ENCODE results near the gene LAMP1. TPM values are rescaled to one million over a fixed set of nuclear protein-coding genes. Genes with fewer than 3 reads are reported as not detected.
"Not testable (repeated sequence)": the region's sequence is repeated elsewhere in the genome, so short reads cannot be mapped to it uniquely, and the experiment has no call there.

Gene LAMP1
- total RNA-seq, 1 experiment from 2014 or later: 29.7 TPM

- no peaks in the 10 kb centered on the region for H3K4me1 ChIP-seq (ENCODE audit: low read length)
- H3K9me3 ChIP-seq (ENCODE audit: low read length): no peaks in the 10 kb centered on the region
- H2AFZ ChIP-seq (ENCODE audit: low read length): no peak overlapping the region
- no peak overlapping the region for H3K4me2 ChIP-seq (ENCODE audit: low read depth, low read length, poor library complexity, severe bottlenecking)
- no peak overlapping the region for H3K9ac ChIP-seq (ENCODE audit: low read length)
- DNase-seq: no peak
- no peaks in the 10 kb centered on the region for H3K36me3 ChIP-seq (ENCODE audit: insufficient read depth, low read length)
- no peaks in the 10 kb centered on the region for H3K9me2 ChIP-seq (replicated peaks; ENCODE audit: insufficient read depth, low read length)
- no peaks in the 10 kb centered on the region for H4K20me1 ChIP-seq (ENCODE audit: insufficient read depth, low read depth, low read length)
- no peaks in the 10 kb centered on the region for H3K27me3 ChIP-seq (ENCODE audit: low read length)
- no peaks in the 10 kb centered on the region for H3K79me2 ChIP-seq (ENCODE audit: low read length)
- no peak overlapping the region for H3K27ac ChIP-seq (ENCODE audit: low read length)
- H3K4me3 ChIP-seq (ENCODE audit: low read length): no peak overlapping the region
These were observed 40.9 kb downstream of the LAMP1 start for GRCh38 chr13:113337976-113338375.

GRCh38 chr13:113338451-113338850, 41.4 kb downstream of the LAMP1 start:
- no peaks in the 10 kb centered on the region for H3K9me2 ChIP-seq (replicated peaks; ENCODE audit: insufficient read depth, low read length)
- H2AFZ ChIP-seq (ENCODE audit: low read length): no peak overlapping the region
- H4K20me1 ChIP-seq (ENCODE audit: insufficient read depth, low read depth, low read length): no peaks in the 10 kb centered on the region
- H3K27ac ChIP-seq (ENCODE audit: low read length): no peak overlapping the region
- no peaks in the 10 kb centered on the region for H3K4me1 ChIP-seq (ENCODE audit: low read length)
- no peaks in the 10 kb centered on the region for H3K36me3 ChIP-seq (ENCODE audit: insufficient read depth, low read length)
- no peak overlapping the region for H3K9ac ChIP-seq (ENCODE audit: low read length)
- no peak for DNase-seq
- H3K27me3 ChIP-seq (ENCODE audit: low read length): no peaks in the 10 kb centered on the region
- H3K79me2 ChIP-seq (ENCODE audit: low read length): no peaks in the 10 kb centered on the region
- no peak overlapping the region for H3K4me3 ChIP-seq (ENCODE audit: low read length)
- no peak overlapping the region for H3K4me2 ChIP-seq (ENCODE audit: low read depth, low read length, poor library complexity, severe bottlenecking)
- H3K9me3 ChIP-seq (ENCODE audit: low read length): no peaks in the 10 kb centered on the region

- Histone ChIP-seq H3K9ac (ENCODE audit: low read length) (no peak overlapping the region), H3K9me2 (replicated peaks; ENCODE audit: insufficient read depth, low read length) (no peaks in the 10 kb centered on the region), H3K4me2 (ENCODE audit: low read depth, low read length, poor library complexity, severe bottlenecking) (no peak overlapping the region), H2AFZ (ENCODE audit: low read length) (no peak overlapping the region), H3K79me2 (ENCODE audit: low read length) (no peaks in the 10 kb centered on the region), H3K36me3 (ENCODE audit: insufficient read depth, low read length) (no peaks in the 10 kb centered on the region), H3K9me3 (ENCODE audit: low read length) (no peaks in the 10 kb centered on the region), H4K20me1 (ENCODE audit: insufficient read depth, low read depth, low read length) (no peaks in the 10 kb centered on the region), H3K27me3 (ENCODE audit: low read length) (no peaks in the 10 kb centered on the region), H3K27ac (ENCODE audit: low read length) (no peak overlapping the region), H3K4me1 (ENCODE audit: low read length) (no peaks in the 10 kb centered on the region), H3K4me3 (ENCODE audit: low read length) (no peak overlapping the region)
- DNase-seq: no peak
These were observed 46.0 kb downstream of the LAMP1 start for GRCh38 chr13:113342820-113343691.

GRCh38 chr13:113343692-113343968, 46.6 kb downstream of the LAMP1 start:
- H3K9me2 ChIP-seq (replicated peaks; ENCODE audit: insufficient read depth, low read length): no peaks in the 10 kb centered on the region
- no peaks in the 10 kb centered on the region for H3K36me3 ChIP-seq (ENCODE audit: insufficient read depth, low read length)
- no peak overlapping the region for H3K4me3 ChIP-seq (ENCODE audit: low read length)
- no peak overlapping the region for H3K27ac ChIP-seq (ENCODE audit: low read length)
- H3K4me1 ChIP-seq (ENCODE audit: low read length): no peaks in the 10 kb centered on the region
- no peaks in the 10 kb centered on the region for H4K20me1 ChIP-seq (ENCODE audit: insufficient read depth, low read depth, low read length)
- H3K9me3 ChIP-seq (ENCODE audit: low read length): no peaks in the 10 kb centered on the region
- H2AFZ ChIP-seq (ENCODE audit: low read length): no peak overlapping the region
- H3K79me2 ChIP-seq (ENCODE audit: low read length): no peaks in the 10 kb centered on the region
- no peak overlapping the region for H3K4me2 ChIP-seq (ENCODE audit: low read depth, low read length, poor library complexity, severe bottlenecking)
- DNase-seq: no peak
- H3K9ac ChIP-seq (ENCODE audit: low read length): no peak overlapping the region
- H3K27me3 ChIP-seq (ENCODE audit: low read length): no peaks in the 10 kb centered on the region

GRCh38 chr13:113345486-113345885, 48.4 kb downstream of the LAMP1 start:
- H3K9ac ChIP-seq (ENCODE audit: low read length): no peak overlapping the region
- DNase-seq: no peak
- no peak overlapping the region for H3K4me2 ChIP-seq (ENCODE audit: low read depth, low read length, poor library complexity, severe bottlenecking)
- no peak overlapping the region for H2AFZ ChIP-seq (ENCODE audit: low read length)
- H3K9me2 ChIP-seq (replicated peaks; ENCODE audit: insufficient read depth, low read length): no peaks in the 10 kb centered on the region
- no peak overlapping the region for H3K4me3 ChIP-seq (ENCODE audit: low read length)
- H3K9me3 ChIP-seq (ENCODE audit: low read length): no peaks in the 10 kb centered on the region
- H3K79me2 ChIP-seq (ENCODE audit: low read length): no peaks in the 10 kb centered on the region
- no peaks in the 10 kb centered on the region for H3K4me1 ChIP-seq (ENCODE audit: low read length)
- H3K27ac ChIP-seq (ENCODE audit: low read length): no peak overlapping the region
- no peaks in the 10 kb centered on the region for H3K36me3 ChIP-seq (ENCODE audit: insufficient read depth, low read length)
- no peaks in the 10 kb centered on the region for H3K27me3 ChIP-seq (ENCODE audit: low read length)
- H4K20me1 ChIP-seq (ENCODE audit: insufficient read depth, low read depth, low read length): no peaks in the 10 kb centered on the region

GRCh38 chr13:113347736-113348225, 50.7 kb downstream of the LAMP1 start:
- H3K4me1 ChIP-seq (ENCODE audit: low read length); H3K9me3 ChIP-seq (ENCODE audit: low read length); H3K27ac ChIP-seq (ENCODE audit: low read length); DNase-seq; H3K36me3 ChIP-seq (ENCODE audit: insufficient read depth, low read length); H2AFZ ChIP-seq (ENCODE audit: low read length); H3K79me2 ChIP-seq (ENCODE audit: low read length); H3K27me3 ChIP-seq (ENCODE audit: low read length); H3K4me2 ChIP-seq (ENCODE audit: low read depth, low read length, poor library complexity, severe bottlenecking); H3K9me2 ChIP-seq (replicated peaks; ENCODE audit: insufficient read depth, low read length); H3K4me3 ChIP-seq (ENCODE audit: low read length); H3K9ac ChIP-seq (ENCODE audit: low read length); H4K20me1 ChIP-seq (ENCODE audit: insufficient read depth, low read depth, low read length): not testable (repeated sequence)

GRCh38 chr13:113348591-113348990, 51.6 kb downstream of the LAMP1 start:
- Histone ChIP-seq H2AFZ (ENCODE audit: low read length) (no peak overlapping the region), H3K9me2 (replicated peaks; ENCODE audit: insufficient read depth, low read length) (no peaks in the 10 kb centered on the region), H3K4me1 (ENCODE audit: low read length) (no peaks in the 10 kb centered on the region), H3K4me2 (ENCODE audit: low read depth, low read length, poor library complexity, severe bottlenecking) (no peak overlapping the region), H3K79me2 (ENCODE audit: low read length) (no peaks in the 10 kb centered on the region), H3K27ac (ENCODE audit: low read length) (no peak overlapping the region), H3K4me3 (ENCODE audit: low read length) (no peak overlapping the region), H3K27me3 (ENCODE audit: low read length) (no peaks in the 10 kb centered on the region), H3K36me3 (ENCODE audit: insufficient read depth, low read length) (no peaks in the 10 kb centered on the region), H3K9ac (ENCODE audit: low read length) (no peak overlapping the region), H3K9me3 (ENCODE audit: low read length) (no peaks in the 10 kb centered on the region), H4K20me1 (ENCODE audit: insufficient read depth, low read depth, low read length) (no peaks in the 10 kb centered on the region)
- no peak for DNase-seq

- H3K9me3 ChIP-seq (ENCODE audit: low read length): no peaks in the 10 kb centered on the region
- no peak overlapping the region for H3K27ac ChIP-seq (ENCODE audit: low read length)
These were observed 52.0 kb downstream of the LAMP1 start for GRCh38 chr13:113349050-113349449.

More at GRCh38 chr13:113349050-113349449, 52.0 kb downstream of the LAMP1 start:
- Histone ChIP-seq H3K4me3 (ENCODE audit: low read length) (no peak overlapping the region), H3K9me2 (replicated peaks; ENCODE audit: insufficient read depth, low read length) (no peaks in the 10 kb centered on the region), H3K79me2 (ENCODE audit: low read length) (no peaks in the 10 kb centered on the region), H3K4me2 (ENCODE audit: low read depth, low read length, poor library complexity, severe bottlenecking) (no peak overlapping the region), H4K20me1 (ENCODE audit: insufficient read depth, low read depth, low read length) (no peaks in the 10 kb centered on the region), H3K27me3 (ENCODE audit: low read length) (no peaks in the 10 kb centered on the region), H2AFZ (ENCODE audit: low read length) (no peak overlapping the region), H3K36me3 (ENCODE audit: insufficient read depth, low read length) (no peaks in the 10 kb centered on the region), H3K4me1 (ENCODE audit: low read length) (no peaks in the 10 kb centered on the region), H3K9ac (ENCODE audit: low read length) (no peak overlapping the region)
- DNase-seq: no peak
